ENCODE measurements around the gene CCDC157.

- TF ChIP-seq, protein P1, sequence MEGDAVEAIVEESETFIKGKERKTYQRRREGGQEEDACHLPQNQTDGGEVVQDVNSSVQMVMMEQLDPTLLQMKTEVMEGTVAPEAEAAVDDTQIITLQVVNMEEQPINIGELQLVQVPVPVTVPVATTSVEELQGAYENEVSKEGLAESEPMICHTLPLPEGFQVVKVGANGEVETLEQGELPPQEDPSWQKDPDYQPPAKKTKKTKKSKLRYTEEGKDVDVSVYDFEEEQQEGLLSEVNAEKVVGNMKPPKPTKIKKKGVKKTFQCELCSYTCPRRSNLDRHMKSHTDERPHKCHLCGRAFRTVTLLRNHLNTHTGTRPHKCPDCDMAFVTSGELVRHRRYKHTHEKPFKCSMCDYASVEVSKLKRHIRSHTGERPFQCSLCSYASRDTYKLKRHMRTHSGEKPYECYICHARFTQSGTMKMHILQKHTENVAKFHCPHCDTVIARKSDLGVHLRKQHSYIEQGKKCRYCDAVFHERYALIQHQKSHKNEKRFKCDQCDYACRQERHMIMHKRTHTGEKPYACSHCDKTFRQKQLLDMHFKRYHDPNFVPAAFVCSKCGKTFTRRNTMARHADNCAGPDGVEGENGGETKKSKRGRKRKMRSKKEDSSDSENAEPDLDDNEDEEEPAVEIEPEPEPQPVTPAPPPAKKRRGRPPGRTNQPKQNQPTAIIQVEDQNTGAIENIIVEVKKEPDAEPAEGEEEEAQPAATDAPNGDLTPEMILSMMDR (IDR thresholded peaks at IDR 0.05; ENCODE audit: insufficient read depth, low read length), result no peak
- TF ChIP-seq POLR2AphosphoS5 (IDR thresholded peaks at IDR 0.05; ENCODE audit: low read depth) (no peak), SPI1 (IDR thresholded peaks at IDR 0.05; ENCODE audit: borderline replicate concordance, low read depth) (no peak), GABPA (IDR thresholded peaks at IDR 0.05; ENCODE audit: low read depth) (no peak)
- TF ChIP-seq, protein P2, sequence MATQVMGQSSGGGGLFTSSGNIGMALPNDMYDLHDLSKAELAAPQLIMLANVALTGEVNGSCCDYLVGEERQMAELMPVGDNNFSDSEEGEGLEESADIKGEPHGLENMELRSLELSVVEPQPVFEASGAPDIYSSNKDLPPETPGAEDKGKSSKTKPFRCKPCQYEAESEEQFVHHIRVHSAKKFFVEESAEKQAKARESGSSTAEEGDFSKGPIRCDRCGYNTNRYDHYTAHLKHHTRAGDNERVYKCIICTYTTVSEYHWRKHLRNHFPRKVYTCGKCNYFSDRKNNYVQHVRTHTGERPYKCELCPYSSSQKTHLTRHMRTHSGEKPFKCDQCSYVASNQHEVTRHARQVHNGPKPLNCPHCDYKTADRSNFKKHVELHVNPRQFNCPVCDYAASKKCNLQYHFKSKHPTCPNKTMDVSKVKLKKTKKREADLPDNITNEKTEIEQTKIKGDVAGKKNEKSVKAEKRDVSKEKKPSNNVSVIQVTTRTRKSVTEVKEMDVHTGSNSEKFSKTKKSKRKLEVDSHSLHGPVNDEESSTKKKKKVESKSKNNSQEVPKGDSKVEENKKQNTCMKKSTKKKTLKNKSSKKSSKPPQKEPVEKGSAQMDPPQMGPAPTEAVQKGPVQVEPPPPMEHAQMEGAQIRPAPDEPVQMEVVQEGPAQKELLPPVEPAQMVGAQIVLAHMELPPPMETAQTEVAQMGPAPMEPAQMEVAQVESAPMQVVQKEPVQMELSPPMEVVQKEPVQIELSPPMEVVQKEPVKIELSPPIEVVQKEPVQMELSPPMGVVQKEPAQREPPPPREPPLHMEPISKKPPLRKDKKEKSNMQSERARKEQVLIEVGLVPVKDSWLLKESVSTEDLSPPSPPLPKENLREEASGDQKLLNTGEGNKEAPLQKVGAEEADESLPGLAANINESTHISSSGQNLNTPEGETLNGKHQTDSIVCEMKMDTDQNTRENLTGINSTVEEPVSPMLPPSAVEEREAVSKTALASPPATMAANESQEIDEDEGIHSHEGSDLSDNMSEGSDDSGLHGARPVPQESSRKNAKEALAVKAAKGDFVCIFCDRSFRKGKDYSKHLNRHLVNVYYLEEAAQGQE (IDR thresholded peaks at IDR 0.05; ENCODE audit: insufficient replicate concordance, low read depth), result no peak
Observed at GRCh38 chr22:30420347-30421125, 63.7 kb downstream of the CCDC157 start.
